HEK293 (cell line): ENCODE results near the gene KRT17.

Source experiments
- CTCF ChIP-seq: fragments of 450-650 bp; formaldehyde crosslinking; IDR thresholded peaks from 2 replicates; pipeline ENCODE4 v1.5.1; 2016; ENCODE audit warnings: missing biosample characterization, missing genetic modification characterization
- ZBTB1 ChIP-seq: fragments of 450-650 bp; formaldehyde crosslinking; IDR thresholded peaks from 2 replicates; pipeline ENCODE4 v1.5.1; 2016; ENCODE audit warnings: missing biosample characterization, missing genetic modification characterization
- ZNF302 ChIP-seq: fragments of 450-650 bp; formaldehyde crosslinking; IDR thresholded peaks from 2 replicates; pipeline ENCODE4 v1.5.1; 2016; ENCODE audit warnings: missing biosample characterization, missing genetic modification characterization, low read depth
- ZNF623 ChIP-seq: fragments of 450-650 bp; formaldehyde crosslinking; IDR thresholded peaks from 2 replicates; pipeline ENCODE4 v1.5.1; 2016; ENCODE audit warnings: missing biosample characterization, missing genetic modification characterization

DNA sequence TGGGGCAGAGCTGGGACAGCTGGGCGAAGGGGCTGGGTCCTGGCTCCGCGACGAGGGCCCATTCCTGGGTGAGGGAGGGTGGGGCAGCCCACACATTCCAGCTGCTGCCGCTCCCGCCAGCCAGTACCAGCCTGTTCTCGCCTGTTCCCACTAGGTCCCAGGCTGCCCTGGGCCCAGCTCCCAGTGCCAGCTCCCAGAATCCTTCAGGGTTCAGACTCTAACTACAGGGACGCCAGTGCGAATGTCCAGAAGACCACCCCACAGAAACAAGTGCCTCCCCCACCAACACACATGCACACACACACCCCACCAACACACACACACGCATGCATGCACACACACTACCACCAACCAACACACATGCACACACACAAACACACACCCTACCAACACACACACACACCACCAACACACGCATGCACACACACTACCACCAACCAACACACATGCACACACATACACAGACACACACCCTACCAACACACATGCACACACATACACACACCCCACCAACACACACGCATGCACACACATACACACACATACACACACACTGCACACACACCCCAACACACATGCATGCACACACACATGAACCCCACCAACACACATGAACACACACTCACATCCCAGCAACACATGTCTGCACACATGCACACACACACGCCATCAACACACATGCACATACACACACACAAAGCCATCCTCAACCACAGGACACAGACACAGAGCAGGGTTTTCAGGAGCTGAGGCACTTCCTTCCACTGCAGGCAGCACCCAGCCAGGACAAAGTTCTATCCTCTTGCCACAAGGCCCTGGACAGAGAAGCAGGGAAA, 27.5 kb upstream of the KRT17 start:
- TF ChIP-seq ZBTB1 (no peak), ZNF623 (no peak), ZNF302 (tag by site-specific recombination) (no peak), CTCF (tag by site-specific recombination) (no peak)
